A673 (cell line): ENCODE results near the gene LEF1.

Experiments used
- EZH2 ChIP-seq: fragments of 200-600 bp; sonication (generic); IDR thresholded peaks from 2 replicates; pipeline ENCODE4 v1.6.1; 2017; ENCODE audit warnings: borderline replicate concordance, low read depth, mild to moderate bottlenecking, mixed read lengths, antibody characterized with exemption, low read length; ENCODE audit not compliant: poor library complexity, severe bottlenecking
- TF ChIP-seq, protein P1 (sequence below): fragments of 300-800, 200-600 bp; sonication (generic); conservative IDR thresholded peaks from 2 replicates; pipeline ENCODE4 v1.5.1; 2017; ENCODE audit warnings: low read depth, mild to moderate bottlenecking, antibody characterized with exemption, low read length, moderate library complexity, mixed read lengths

DNA sequence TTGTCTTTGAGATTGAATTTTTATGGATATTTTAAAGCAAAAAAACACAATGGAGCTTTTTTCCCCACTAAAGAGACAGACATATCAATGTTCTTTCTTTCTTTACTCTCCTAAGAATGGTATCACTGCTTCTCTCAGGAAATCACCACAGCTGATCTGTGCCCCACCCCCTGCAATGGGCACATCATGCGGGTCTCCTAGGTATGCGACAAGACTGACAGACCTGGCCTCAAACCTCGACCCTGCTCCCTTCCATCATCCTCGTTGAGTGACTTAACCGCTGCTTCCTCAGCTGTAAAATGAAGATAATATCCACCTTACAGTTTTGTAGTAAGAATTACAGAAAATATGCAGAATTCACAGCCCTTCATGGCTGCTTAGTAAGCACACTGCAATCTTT lies 58.3 kb downstream of the LEF1 start:
- TF ChIP-seq, protein P1, sequence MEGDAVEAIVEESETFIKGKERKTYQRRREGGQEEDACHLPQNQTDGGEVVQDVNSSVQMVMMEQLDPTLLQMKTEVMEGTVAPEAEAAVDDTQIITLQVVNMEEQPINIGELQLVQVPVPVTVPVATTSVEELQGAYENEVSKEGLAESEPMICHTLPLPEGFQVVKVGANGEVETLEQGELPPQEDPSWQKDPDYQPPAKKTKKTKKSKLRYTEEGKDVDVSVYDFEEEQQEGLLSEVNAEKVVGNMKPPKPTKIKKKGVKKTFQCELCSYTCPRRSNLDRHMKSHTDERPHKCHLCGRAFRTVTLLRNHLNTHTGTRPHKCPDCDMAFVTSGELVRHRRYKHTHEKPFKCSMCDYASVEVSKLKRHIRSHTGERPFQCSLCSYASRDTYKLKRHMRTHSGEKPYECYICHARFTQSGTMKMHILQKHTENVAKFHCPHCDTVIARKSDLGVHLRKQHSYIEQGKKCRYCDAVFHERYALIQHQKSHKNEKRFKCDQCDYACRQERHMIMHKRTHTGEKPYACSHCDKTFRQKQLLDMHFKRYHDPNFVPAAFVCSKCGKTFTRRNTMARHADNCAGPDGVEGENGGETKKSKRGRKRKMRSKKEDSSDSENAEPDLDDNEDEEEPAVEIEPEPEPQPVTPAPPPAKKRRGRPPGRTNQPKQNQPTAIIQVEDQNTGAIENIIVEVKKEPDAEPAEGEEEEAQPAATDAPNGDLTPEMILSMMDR = no peak
- no peak for TF ChIP-seq EZH2
